ENCODE data around the gene C1GALT1. TPM values are rescaled to one million over a fixed set of nuclear protein-coding genes. Genes with fewer than 3 reads are reported as not detected.
"Not testable (repeated sequence)": the region's sequence is repeated elsewhere in the genome, so short reads cannot be mapped to it uniquely, and the experiment has no call there.

C1GALT1 gene
- total and polyA plus RNA-seq, 3 donors from 2014 or later, result 9.1 to 20.4 (median 17.9) TPM

GRCh38 chr7:7188742-7189141 is 6.4 kb downstream of the C1GALT1 start:
- no peak for TF ChIP-seq POLR2A (IDR thresholded peaks at IDR 0.05)
- WGBS, 2 donors, result 90 to 94% methylated on average over 4 of the region's 4 CpGs
- Histone ChIP-seq H3K4me1 (no peaks in the 10 kb centered on the region), H3K9me3 (no peaks in the 10 kb centered on the region), H3K36me3 (ENCODE audit: low read depth, missing control alignments) (no peaks in the 10 kb centered on the region), H3K27me3 (no peaks in the 10 kb centered on the region), H3K4me3 (no peak overlapping the region), H3K27ac (no peak overlapping the region)
- DNase-seq, result no peak
- intact Hi-C loops (cut with DNase I; ENCODE audit: low total_unique reads), result no loop called here

GRCh38 chr7:7190142-7190541 is 7.8 kb downstream of the C1GALT1 start:
- intact Hi-C loops (cut with DNase I; ENCODE audit: low total_unique reads), result no loop called here
- Histone ChIP-seq H3K27ac (no peak overlapping the region), H3K9me3 (no peaks in the 10 kb centered on the region), H3K36me3 (ENCODE audit: low read depth, missing control alignments) (no peaks in the 10 kb centered on the region), H3K4me1 (no peaks in the 10 kb centered on the region), H3K27me3 (no peaks in the 10 kb centered on the region), H3K4me3 (no peak overlapping the region)
- 35 to 51% methylated on average over 5 of the region's 5 CpGs for WGBS, 2 donors
- no peak for DNase-seq
- TF ChIP-seq CTCF (IDR thresholded peaks at IDR 0.05) (no peak), POLR2A (IDR thresholded peaks at IDR 0.05) (no peak)

GRCh38 chr7:7191137-7191536 is 8.8 kb downstream of the C1GALT1 start:
- 93% methylated on average over 1 of the region's 1 CpG for WGBS, 2 donors
- no peak overlapping the region for H3K27ac ChIP-seq
- TF ChIP-seq CTCF (IDR thresholded peaks at IDR 0.05) (no peak), POLR2A (IDR thresholded peaks at IDR 0.05) (no peak)
- H3K36me3 ChIP-seq (ENCODE audit: low read depth, missing control alignments), result no peaks in the 10 kb centered on the region
- H3K4me3 ChIP-seq, result no peak overlapping the region
- intact Hi-C loops (cut with DNase I; ENCODE audit: low total_unique reads), result no loop called here
- no peak for DNase-seq
- no peaks in the 10 kb centered on the region for H3K9me3 ChIP-seq
- H3K4me1 ChIP-seq, result no peaks in the 10 kb centered on the region
- H3K27me3 ChIP-seq, result no peaks in the 10 kb centered on the region

GRCh38 chr7:7192798-7193788 is 10.7 kb downstream of the C1GALT1 start:
- 95 to 98% methylated on average over 4 of the region's 4 CpGs for WGBS, 2 donors
- H3K4me3 ChIP-seq; H3K27me3 ChIP-seq; H3K36me3 ChIP-seq (ENCODE audit: low read depth, missing control alignments); intact Hi-C loops (cut with DNase I; ENCODE audit: low total_unique reads); DNase-seq; H3K27ac ChIP-seq; H3K9me3 ChIP-seq; H3K4me1 ChIP-seq: not testable (repeated sequence)

GRCh38 chr7:7199592-7199991 is 17.2 kb downstream of the C1GALT1 start:
- H3K27ac ChIP-seq; H3K4me1 ChIP-seq; H3K9me3 ChIP-seq; intact Hi-C loops (cut with DNase I; ENCODE audit: low total_unique reads); DNase-seq; H3K27me3 ChIP-seq; H3K36me3 ChIP-seq (ENCODE audit: low read depth, missing control alignments); H3K4me3 ChIP-seq: not testable (repeated sequence)
- 96 to 97% methylated on average over 3 of the region's 3 CpGs for WGBS, 2 donors

GRCh38 chr7:7200255-7200654 is 17.9 kb downstream of the C1GALT1 start:
- 92 to 94% methylated on average over 3 of the region's 3 CpGs for WGBS, 2 donors
- intact Hi-C loops (cut with DNase I; ENCODE audit: low total_unique reads), result not testable (repeated sequence)

More at GRCh38 chr7:7200255-7200654, 17.9 kb downstream of the C1GALT1 start:
- not testable (repeated sequence) for DNase-seq; H3K4me3 ChIP-seq; H3K9me3 ChIP-seq; H3K36me3 ChIP-seq (ENCODE audit: low read depth, missing control alignments); H3K27me3 ChIP-seq; H3K27ac ChIP-seq; H3K4me1 ChIP-seq
